ENCODE measurements around the gene TMEM245.
A peak's percentile ranks its signal among the peaks of the same experiment; 100 is the strongest.

Gene TMEM245

DNA sequence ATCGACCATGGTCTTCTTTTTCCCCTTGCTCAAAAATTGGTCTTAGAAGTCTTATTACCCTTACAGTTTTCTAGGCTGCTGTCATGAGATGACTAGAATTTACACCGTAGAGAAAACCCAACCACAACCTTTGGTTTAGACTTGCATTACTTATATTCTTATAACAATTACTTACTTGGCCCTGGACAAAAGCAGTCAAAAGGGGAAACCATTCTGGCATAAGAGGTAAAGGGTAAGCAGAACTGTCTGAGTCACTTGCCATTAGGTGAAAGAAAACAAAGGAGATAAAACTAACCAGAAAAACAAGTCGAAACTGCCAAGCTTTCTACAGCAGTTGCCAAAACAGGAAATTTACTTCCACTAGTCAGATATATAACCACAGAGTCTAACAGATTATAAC is 17.9 kb downstream of the TMEM245 start:
- Histone ChIP-seq H3K27ac (ENCODE audit: low read depth, low read length) (peak overlapping the region; percentile 83), H3K4me1 (ENCODE audit: control insufficient read depth, insufficient read depth, low read length, unreplicated experiment) (peaks cover 42% of the 10 kb centered on the region), H3K27me3 (ENCODE audit: insufficient read depth, low read length) (no peaks in the 10 kb centered on the region), H3K79me2 (ENCODE audit: control insufficient read depth, insufficient read depth, low read length, unreplicated experiment) (peaks cover 83% of the 10 kb centered on the region), H2AFZ (ENCODE audit: low read length, unreplicated experiment) (no peak overlapping the region), H3K36me3 (ENCODE audit: insufficient read depth, low read length) (peaks cover 27% of the 10 kb centered on the region), H3K4me3 (ENCODE audit: low read depth, low read length) (peak overlapping the region; percentile 53; the same call in 1 of the 2 replicates)

- Histone ChIP-seq H3K79me2 (ENCODE audit: control insufficient read depth, insufficient read depth, low read length, unreplicated experiment) (peaks cover 83% of the 10 kb centered on the region), H3K4me1 (ENCODE audit: control insufficient read depth, insufficient read depth, low read length, unreplicated experiment) (peaks cover 40% of the 10 kb centered on the region), H3K27me3 (ENCODE audit: insufficient read depth, low read length) (no peaks in the 10 kb centered on the region), H3K27ac (ENCODE audit: low read depth, low read length) (peak overlapping the region; percentile 83), H3K36me3 (ENCODE audit: insufficient read depth, low read length) (peaks cover 27% of the 10 kb centered on the region), H2AFZ (ENCODE audit: low read length, unreplicated experiment) (no peak overlapping the region), H3K4me3 (ENCODE audit: low read depth, low read length) (peak overlapping the region; percentile 53; the same call in 1 of the 2 replicates)
Observed at GRCh38 chr9:109101202-109101595, 18.5 kb downstream of the TMEM245 start.

- Histone ChIP-seq H3K4me3 (ENCODE audit: low read depth, low read length) (no peak overlapping the region), H3K27ac (ENCODE audit: low read depth, low read length) (no peak overlapping the region; the same call in 1 of the 2 replicates), H3K4me1 (ENCODE audit: control insufficient read depth, insufficient read depth, low read length, unreplicated experiment) (peaks cover 40% of the 10 kb centered on the region), H3K27me3 (ENCODE audit: insufficient read depth, low read length) (no peaks in the 10 kb centered on the region), H2AFZ (ENCODE audit: low read length, unreplicated experiment) (no peak overlapping the region), H3K79me2 (ENCODE audit: control insufficient read depth, insufficient read depth, low read length, unreplicated experiment) (peaks cover 85% of the 10 kb centered on the region), H3K36me3 (ENCODE audit: insufficient read depth, low read length) (peaks cover 27% of the 10 kb centered on the region)
Observed at GRCh38 chr9:109100543-109101201, 19.1 kb downstream of the TMEM245 start.

GRCh38 chr9:109098960-109099308 is 20.8 kb downstream of the TMEM245 start:
- H3K79me2 ChIP-seq (ENCODE audit: control insufficient read depth, insufficient read depth, low read length, unreplicated experiment), result peaks cover 87% of the 10 kb centered on the region
- H3K27me3 ChIP-seq (ENCODE audit: insufficient read depth, low read length), result no peaks in the 10 kb centered on the region
- H3K27ac ChIP-seq (ENCODE audit: low read depth, low read length), result peak overlapping the region; percentile 79
- peaks cover 40% of the 10 kb centered on the region for H3K4me1 ChIP-seq (ENCODE audit: control insufficient read depth, insufficient read depth, low read length, unreplicated experiment)
- H3K4me3 ChIP-seq (ENCODE audit: low read depth, low read length), result no peak overlapping the region
- H3K36me3 ChIP-seq (ENCODE audit: insufficient read depth, low read length), result peaks cover 20% of the 10 kb centered on the region
- no peak overlapping the region for H2AFZ ChIP-seq (ENCODE audit: low read length, unreplicated experiment)

GRCh38 chr9:109098171-109098959 is 21.4 kb downstream of the TMEM245 start:
- H3K4me3 ChIP-seq (ENCODE audit: low read depth, low read length), result peak overlapping the region; percentile 28; the same call in 1 of the 2 replicates
- peaks cover 22% of the 10 kb centered on the region for H3K36me3 ChIP-seq (ENCODE audit: insufficient read depth, low read length)
- H3K27me3 ChIP-seq (ENCODE audit: insufficient read depth, low read length), result no peaks in the 10 kb centered on the region
- H3K4me1 ChIP-seq (ENCODE audit: control insufficient read depth, insufficient read depth, low read length, unreplicated experiment), result peaks cover 40% of the 10 kb centered on the region
- H3K79me2 ChIP-seq (ENCODE audit: control insufficient read depth, insufficient read depth, low read length, unreplicated experiment), result peaks cover 88% of the 10 kb centered on the region
- H2AFZ ChIP-seq (ENCODE audit: low read length, unreplicated experiment), result no peak overlapping the region
- peak overlapping the region; percentile 79 for H3K27ac ChIP-seq (ENCODE audit: low read depth, low read length)

DNA sequence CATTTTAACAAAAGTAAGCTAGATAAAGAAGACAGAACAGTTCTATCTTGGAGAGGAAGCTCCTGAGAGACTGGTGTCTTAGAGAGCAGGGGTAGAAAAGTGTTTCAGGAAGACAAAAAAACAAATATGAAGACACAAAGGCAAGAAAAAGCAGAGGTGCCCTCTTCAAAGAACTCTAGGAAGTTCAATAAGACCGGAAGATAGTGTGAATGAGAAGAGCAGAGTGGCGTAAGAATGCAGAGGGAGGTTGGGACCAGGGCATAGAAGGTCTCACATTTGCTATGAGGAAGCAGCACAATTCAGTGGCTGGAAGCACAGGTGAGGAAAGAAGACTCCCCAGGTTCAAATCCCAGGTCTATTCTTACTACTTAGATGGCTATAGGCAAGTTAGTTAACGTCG is 22.6 kb downstream of the TMEM245 start:
- Histone ChIP-seq H3K4me3 (ENCODE audit: low read depth, low read length) (no peak overlapping the region), H3K79me2 (ENCODE audit: control insufficient read depth, insufficient read depth, low read length, unreplicated experiment) (peaks cover 80% of the 10 kb centered on the region), H3K4me1 (ENCODE audit: control insufficient read depth, insufficient read depth, low read length, unreplicated experiment) (peaks cover 40% of the 10 kb centered on the region), H3K27ac (ENCODE audit: low read depth, low read length) (no peak overlapping the region), H3K27me3 (ENCODE audit: insufficient read depth, low read length) (no peaks in the 10 kb centered on the region), H3K36me3 (ENCODE audit: insufficient read depth, low read length) (peaks cover 24% of the 10 kb centered on the region), H2AFZ (ENCODE audit: low read length, unreplicated experiment) (no peak overlapping the region)

DNA sequence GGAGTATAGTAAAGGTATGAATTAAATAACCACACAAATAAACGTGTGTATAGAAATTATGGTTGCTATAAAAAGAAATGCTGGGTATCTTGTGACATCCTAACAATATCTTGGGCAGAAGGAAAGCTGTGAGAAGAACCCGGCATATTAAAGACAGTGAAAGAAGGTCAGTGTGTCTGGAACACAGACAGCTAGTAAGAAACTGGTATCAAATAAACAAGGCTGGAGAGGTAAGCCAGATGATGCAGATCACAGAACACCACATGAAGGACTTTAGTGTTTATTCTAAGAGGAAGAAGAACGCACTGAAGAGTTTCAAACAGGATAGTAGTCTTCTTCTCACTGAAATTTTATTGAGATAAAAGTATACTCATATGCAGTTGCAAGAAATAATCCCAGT is 24.4 kb downstream of the TMEM245 start:
- Histone ChIP-seq H3K27ac (ENCODE audit: low read depth, low read length) (no peak overlapping the region), H3K79me2 (ENCODE audit: control insufficient read depth, insufficient read depth, low read length, unreplicated experiment) (peaks cover 71% of the 10 kb centered on the region), H3K36me3 (ENCODE audit: insufficient read depth, low read length) (peaks cover 27% of the 10 kb centered on the region), H3K27me3 (ENCODE audit: insufficient read depth, low read length) (no peaks in the 10 kb centered on the region), H3K4me1 (ENCODE audit: control insufficient read depth, insufficient read depth, low read length, unreplicated experiment) (peaks cover 33% of the 10 kb centered on the region), H2AFZ (ENCODE audit: low read length, unreplicated experiment) (no peak overlapping the region), H3K4me3 (ENCODE audit: low read depth, low read length) (no peak overlapping the region)

DNA sequence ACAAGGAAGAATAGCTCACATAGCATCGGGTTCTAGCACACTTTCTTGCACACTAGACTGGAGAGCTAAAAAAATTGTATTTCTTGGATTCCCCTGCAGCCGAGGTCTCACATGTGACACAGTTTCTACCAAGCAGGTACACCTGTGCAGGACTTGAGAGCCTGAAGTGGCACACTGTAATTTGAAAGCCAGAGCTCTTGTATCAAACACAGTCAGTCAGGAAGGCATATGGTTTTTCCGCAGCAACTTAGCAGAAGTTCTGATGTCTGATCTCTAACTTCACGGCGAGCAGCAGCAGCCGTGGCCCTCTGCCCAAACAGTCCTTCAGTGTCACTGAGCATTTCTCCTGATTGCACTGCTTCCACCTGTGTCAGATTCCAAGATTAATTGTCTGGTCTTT is 25.5 kb downstream of the TMEM245 start:
- Histone ChIP-seq H3K27me3 (ENCODE audit: insufficient read depth, low read length) (no peaks in the 10 kb centered on the region), H3K4me1 (ENCODE audit: control insufficient read depth, insufficient read depth, low read length, unreplicated experiment) (peaks cover 29% of the 10 kb centered on the region), H3K36me3 (ENCODE audit: insufficient read depth, low read length) (peaks cover 26% of the 10 kb centered on the region), H2AFZ (ENCODE audit: low read length, unreplicated experiment) (no peak overlapping the region), H3K79me2 (ENCODE audit: control insufficient read depth, insufficient read depth, low read length, unreplicated experiment) (peaks cover 63% of the 10 kb centered on the region), H3K27ac (ENCODE audit: low read depth, low read length) (no peak overlapping the region), H3K4me3 (ENCODE audit: low read depth, low read length) (no peak overlapping the region)

- no peaks in the 10 kb centered on the region for H3K27me3 ChIP-seq (ENCODE audit: insufficient read depth, low read length)
- no peak overlapping the region for H3K27ac ChIP-seq (ENCODE audit: low read depth, low read length)
- peaks cover 37% of the 10 kb centered on the region for H3K36me3 ChIP-seq (ENCODE audit: insufficient read depth, low read length)
- peaks cover 17% of the 10 kb centered on the region for H3K4me1 ChIP-seq (ENCODE audit: control insufficient read depth, insufficient read depth, low read length, unreplicated experiment)
- no peak overlapping the region for H2AFZ ChIP-seq (ENCODE audit: low read length, unreplicated experiment)
- H3K79me2 ChIP-seq (ENCODE audit: control insufficient read depth, insufficient read depth, low read length, unreplicated experiment), result peaks cover 53% of the 10 kb centered on the region
- H3K4me3 ChIP-seq (ENCODE audit: low read depth, low read length), result no peak overlapping the region
Observed at GRCh38 chr9:109092587-109092986, 27.2 kb downstream of the TMEM245 start.

GRCh38 chr9:109092051-109092580 is 27.6 kb downstream of the TMEM245 start:
- peaks cover 48% of the 10 kb centered on the region for H3K79me2 ChIP-seq (ENCODE audit: control insufficient read depth, insufficient read depth, low read length, unreplicated experiment)
- H3K4me1 ChIP-seq (ENCODE audit: control insufficient read depth, insufficient read depth, low read length, unreplicated experiment), result peaks cover 14% of the 10 kb centered on the region
- H3K36me3 ChIP-seq (ENCODE audit: insufficient read depth, low read length), result peaks cover 42% of the 10 kb centered on the region
- no peak overlapping the region for H3K4me3 ChIP-seq (ENCODE audit: low read depth, low read length)
- no peaks in the 10 kb centered on the region for H3K27me3 ChIP-seq (ENCODE audit: insufficient read depth, low read length)
- H2AFZ ChIP-seq (ENCODE audit: low read length, unreplicated experiment), result no peak overlapping the region
- H3K27ac ChIP-seq (ENCODE audit: low read depth, low read length), result no peak overlapping the region
